Gastroesophageal sphincter (tissue), 3 donors: Measurements from ENCODE around the gene POLQ.

Experiments
- POLR2A ChIP-seq, 2 donors: fragments of 450-650 bp; IDR thresholded peaks; one replicate each; pipeline ENCODE4 v1.6.1; 2017; ENCODE audit warnings: antibody characterized with exemption in 2 of 2, mild to moderate bottlenecking in 2 of 2, moderate library complexity in 1 of 2
- TF ChIP-seq, protein P1 (sequence below), 4 experiments: fragments of 200-600 bp in 2 of 4; fragments of 450-650 bp in 2 of 4; sonication (generic) in 1 of 4; IDR thresholded peaks; one replicate each; pipeline ENCODE4 v1.5.1; 2017 to 2019; ENCODE audit warnings: antibody characterized with exemption in 4 of 4, mild to moderate bottlenecking in 2 of 4, moderate library complexity in 2 of 4

DNA sequence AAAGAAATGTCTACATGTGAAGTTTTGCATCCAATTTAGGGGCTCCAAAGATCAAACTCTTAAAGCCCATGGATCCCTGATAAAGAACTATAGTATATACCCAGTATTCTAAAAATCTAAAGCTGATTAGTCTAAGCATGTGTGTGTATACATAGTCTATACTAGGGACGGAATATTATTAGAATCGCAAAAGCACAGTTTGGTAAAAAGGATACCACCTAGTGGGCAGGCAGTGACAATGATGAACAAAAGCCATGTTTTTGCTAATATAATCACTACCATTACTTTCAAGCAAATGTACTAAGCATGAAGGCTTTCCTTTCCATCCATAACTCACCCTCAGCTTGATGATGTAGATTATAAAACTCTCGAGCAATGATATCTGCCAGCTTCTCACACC is 16.5 kb downstream of the POLQ start:
- TF ChIP-seq, protein P1, sequence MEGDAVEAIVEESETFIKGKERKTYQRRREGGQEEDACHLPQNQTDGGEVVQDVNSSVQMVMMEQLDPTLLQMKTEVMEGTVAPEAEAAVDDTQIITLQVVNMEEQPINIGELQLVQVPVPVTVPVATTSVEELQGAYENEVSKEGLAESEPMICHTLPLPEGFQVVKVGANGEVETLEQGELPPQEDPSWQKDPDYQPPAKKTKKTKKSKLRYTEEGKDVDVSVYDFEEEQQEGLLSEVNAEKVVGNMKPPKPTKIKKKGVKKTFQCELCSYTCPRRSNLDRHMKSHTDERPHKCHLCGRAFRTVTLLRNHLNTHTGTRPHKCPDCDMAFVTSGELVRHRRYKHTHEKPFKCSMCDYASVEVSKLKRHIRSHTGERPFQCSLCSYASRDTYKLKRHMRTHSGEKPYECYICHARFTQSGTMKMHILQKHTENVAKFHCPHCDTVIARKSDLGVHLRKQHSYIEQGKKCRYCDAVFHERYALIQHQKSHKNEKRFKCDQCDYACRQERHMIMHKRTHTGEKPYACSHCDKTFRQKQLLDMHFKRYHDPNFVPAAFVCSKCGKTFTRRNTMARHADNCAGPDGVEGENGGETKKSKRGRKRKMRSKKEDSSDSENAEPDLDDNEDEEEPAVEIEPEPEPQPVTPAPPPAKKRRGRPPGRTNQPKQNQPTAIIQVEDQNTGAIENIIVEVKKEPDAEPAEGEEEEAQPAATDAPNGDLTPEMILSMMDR (IDR thresholded peaks at IDR 0.05), result no peak
- no peak for TF ChIP-seq POLR2A (IDR thresholded peaks at IDR 0.05)
